Stomach (tissue), 9 donors: ENCODE results near the gene TP63. TPM values are rescaled to one million over a fixed set of nuclear protein-coding genes. Genes with fewer than 3 reads are reported as not detected.

Experiments used
- DNase-seq, 2 donors: peaks; one replicate each; pipeline versions ENCODE4 v3.0.0 to v3.0.0-alpha.2; 2013 to 2019
- H3K27ac ChIP-seq, 5 donors: fragments of 200-600 bp in 4 of 5; sonication (generic) in 4 of 5; one replicate each; pipeline ENCODE4 v1.5.1; 2013 to 2019; ENCODE audit warnings: mild to moderate bottlenecking in 1 of 5, moderate library complexity in 1 of 5
- H3K27me3 ChIP-seq, 3 donors: fragments of 200-600 bp; sonication (generic); one replicate each; pipeline ENCODE4 v1.5.1; 2017 to 2019; ENCODE audit warnings: mixed run types in 1 of 3
- H3K36me3 ChIP-seq, 4 donors: fragments of 200-600 bp; sonication (generic); 1 replicate in 3 of 4; 2 replicates in 1 of 4; pipeline ENCODE4 v1.5.1; 2016 to 2019
- H3K4me1 ChIP-seq, 4 donors: fragments of 200-600 bp; sonication (generic); one replicate each; pipeline ENCODE4 v1.5.1; 2016 to 2019
- H3K4me3 ChIP-seq, 4 donors: fragments of 200-600 bp; sonication (generic) in 3 of 4; one replicate each; pipeline ENCODE4 v1.5.1; 2016 to 2019; ENCODE audit warnings: mild to moderate bottlenecking in 1 of 4
- H3K9me3 ChIP-seq, 4 donors: fragments of 200-600 bp; sonication (generic); one replicate each; pipeline ENCODE4 v1.5.1; 2016 to 2019
- EP300 ChIP-seq: sonication (generic); formaldehyde crosslinking; IDR thresholded peaks from one replicate; pipeline ENCODE4 v1.6.1; 2017; ENCODE audit warnings: antibody characterized with exemption
- POLR2A ChIP-seq, 4 donors: fragments of 450-650 bp; IDR thresholded peaks; one replicate each; pipeline ENCODE4 v1.6.1; 2016; ENCODE audit warnings: antibody characterized with exemption in 4 of 4, control low read depth in 2 of 4, mild to moderate bottlenecking in 1 of 4, moderate library complexity in 1 of 4
- POLR2AphosphoS5 ChIP-seq, 3 donors: sonication (generic); formaldehyde crosslinking; IDR thresholded peaks; one replicate each; pipeline ENCODE4 v1.6.1; 2016; ENCODE audit warnings: antibody characterized with exemption in 3 of 3
- WGBS, 5 donors: extraction: QIAGEN DNeasy Blood & Tissue Kit in 3 of 5; methylation state at CpG; one replicate each; pipeline versions ENCODE4 v1.1.5 to v1.1.7; 2013 to 2018; 5-methylcytosine and 5-hydroxymethylcytosine counted together
- intact Hi-C: fragments of 100-400 bp; cut with DNase I; formaldehyde crosslinking; loops from one replicate; pipeline ENCODE4 v1.15.1; 2023; ENCODE audit warnings: low total_unique reads
- polyA plus RNA-seq, 3 donors: library from polyadenylated mRNA; stranded (reverse); fragments of 200-250 nt; gene quantifications; one replicate each; pipeline ENCODE4 v1.2.3, GENCODE V29; 2013
- total RNA-seq, 5 donors: library from RNA; depleted of rRNA; stranded (reverse); fragments of >200 nt; gene quantifications; one replicate each; pipeline versions ENCODE4 v1.1.0 to v1.2.3, GENCODE V29; 2014 to 2016
- TF ChIP-seq, protein P1 (sequence below), 7 experiments: fragments of 450-650 bp in 4 of 7; fragments of 200-600 bp in 3 of 7; sonication (generic) in 3 of 7; IDR thresholded peaks; one replicate each; pipeline ENCODE4 v1.5.1; 2016 to 2019; ENCODE audit warnings: antibody characterized with exemption in 7 of 7, control low read depth in 2 of 7, mild to moderate bottlenecking in 1 of 7
- donor health status: healthy with polysubstance abuse.
- donor health status: Bipolar disorder and iron deficiency.
- donor health status: healthy.

TP63 gene
- total and polyA plus RNA-seq, 8 donors, result 0.15 to 25.6 (median 0.55) TPM; not detected in 5

GRCh38 chr3:189756582-189757078, 125.4 kb downstream of the TP63 start:
- Histone ChIP-seq H3K9me3 (no peaks in the 10 kb centered on the region), H3K36me3 (no peaks in the 10 kb centered on the region), H3K4me3 (no peak overlapping the region), H3K27me3 (no peaks in the 10 kb centered on the region), H3K4me1 (no peaks in the 10 kb centered on the region), H3K27ac (no peak overlapping the region)
- TF ChIP-seq POLR2A (IDR thresholded peaks at IDR 0.05) (no peak), EP300 (no peak)
- intact Hi-C loops, result no loop called here
- no peak for DNase-seq

GRCh38 chr3:189758186-189758585, 127.0 kb downstream of the TP63 start:
- no peak for DNase-seq
- intact Hi-C loops, result no loop called here
- Histone ChIP-seq H3K27ac (no peak overlapping the region), H3K9me3 (no peaks in the 10 kb centered on the region), H3K4me1 (no peaks in the 10 kb centered on the region), H3K36me3 (no peaks in the 10 kb centered on the region), H3K4me3 (no peak overlapping the region), H3K27me3 (no peaks in the 10 kb centered on the region)
- 75 to 94% (median 92%) methylated on average over 5 to 6 of the region's 6 CpGs for WGBS, 5 donors
- TF ChIP-seq POLR2A (IDR thresholded peaks at IDR 0.05) (no peak), POLR2AphosphoS5 (IDR thresholded peaks at IDR 0.05) (no peak), EP300 (no peak)
- TF ChIP-seq, protein P1, sequence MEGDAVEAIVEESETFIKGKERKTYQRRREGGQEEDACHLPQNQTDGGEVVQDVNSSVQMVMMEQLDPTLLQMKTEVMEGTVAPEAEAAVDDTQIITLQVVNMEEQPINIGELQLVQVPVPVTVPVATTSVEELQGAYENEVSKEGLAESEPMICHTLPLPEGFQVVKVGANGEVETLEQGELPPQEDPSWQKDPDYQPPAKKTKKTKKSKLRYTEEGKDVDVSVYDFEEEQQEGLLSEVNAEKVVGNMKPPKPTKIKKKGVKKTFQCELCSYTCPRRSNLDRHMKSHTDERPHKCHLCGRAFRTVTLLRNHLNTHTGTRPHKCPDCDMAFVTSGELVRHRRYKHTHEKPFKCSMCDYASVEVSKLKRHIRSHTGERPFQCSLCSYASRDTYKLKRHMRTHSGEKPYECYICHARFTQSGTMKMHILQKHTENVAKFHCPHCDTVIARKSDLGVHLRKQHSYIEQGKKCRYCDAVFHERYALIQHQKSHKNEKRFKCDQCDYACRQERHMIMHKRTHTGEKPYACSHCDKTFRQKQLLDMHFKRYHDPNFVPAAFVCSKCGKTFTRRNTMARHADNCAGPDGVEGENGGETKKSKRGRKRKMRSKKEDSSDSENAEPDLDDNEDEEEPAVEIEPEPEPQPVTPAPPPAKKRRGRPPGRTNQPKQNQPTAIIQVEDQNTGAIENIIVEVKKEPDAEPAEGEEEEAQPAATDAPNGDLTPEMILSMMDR (IDR thresholded peaks at IDR 0.05), result no peak

DNA sequence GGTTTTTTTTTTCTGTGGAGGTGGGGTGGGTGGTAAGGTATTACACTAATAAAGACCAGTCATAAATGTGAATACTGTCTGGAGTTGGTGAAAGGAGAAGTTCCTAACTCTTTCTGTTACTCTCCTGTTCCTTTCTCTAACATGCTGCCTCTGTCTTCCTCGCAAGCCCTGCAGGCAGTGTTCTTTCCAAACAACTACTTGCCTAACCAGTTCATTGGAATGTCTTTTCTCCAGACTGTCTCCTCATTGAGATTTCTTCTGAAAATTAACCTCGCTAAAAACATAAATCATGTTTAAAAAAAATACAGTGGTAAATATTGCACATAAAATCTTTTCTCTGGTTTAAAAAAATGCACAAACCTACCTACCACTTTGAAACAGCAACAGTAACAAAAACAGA, 135.2 kb downstream of the TP63 start:
- H3K27ac ChIP-seq, result no peak overlapping the region

DNA sequence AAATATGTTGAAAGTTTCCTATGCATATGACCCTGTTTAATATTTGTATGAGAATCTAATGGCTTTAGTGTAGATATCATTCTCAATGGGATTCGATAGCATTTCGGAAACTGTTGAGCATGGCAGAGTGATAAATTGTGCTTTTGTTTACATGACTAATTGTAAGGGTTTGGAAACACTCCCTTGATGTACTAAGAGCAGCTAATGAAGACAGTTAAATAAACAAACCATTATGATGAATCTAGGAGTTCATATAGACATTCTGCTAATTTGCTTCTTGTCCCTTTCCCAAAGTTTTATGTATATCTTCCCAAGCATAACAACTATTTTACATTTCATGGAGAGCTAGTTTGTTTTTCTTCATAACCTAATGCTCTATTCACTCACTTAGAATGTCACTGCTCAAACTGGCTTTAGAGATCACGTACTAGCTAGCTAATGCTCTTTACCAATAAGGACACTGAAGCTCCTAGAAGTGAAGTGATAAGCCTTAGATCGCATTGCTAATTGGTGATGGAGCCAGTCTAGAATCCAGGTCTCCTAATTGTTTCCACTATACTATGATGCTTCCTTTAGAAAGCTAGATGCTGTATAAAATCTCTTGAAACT, 140.8 kb downstream of the TP63 start:
- H3K27ac ChIP-seq, result no peak overlapping the region
- H3K27me3 ChIP-seq, result no peaks in the 10 kb centered on the region
- TF ChIP-seq, protein P1 (IDR thresholded peaks at IDR 0.05), result no peak
- TF ChIP-seq POLR2A (IDR thresholded peaks at IDR 0.05) (no peak), POLR2AphosphoS5 (IDR thresholded peaks at IDR 0.05) (no peak), EP300 (no peak)
- H3K4me1 ChIP-seq, result no peaks in the 10 kb centered on the region
- DNase-seq, result no peak
- H3K4me3 ChIP-seq, result no peak overlapping the region
- H3K36me3 ChIP-seq, result no peaks in the 10 kb centered on the region
- intact Hi-C loops, result no loop called here
- 61 to 73% (median 64%) methylated on average over 4 of the region's 4 CpGs for WGBS, 5 donors
- peaks cover 0 to 3% (median 0%) of the 10 kb centered on the region in 4 donors for H3K9me3 ChIP-seq

More for the DNA sequence above, 135.2 kb downstream of the TP63 start:
- intact Hi-C loops, result no loop called here
- 26 to 56% (median 38%) methylated on average over 2 of the region's 2 CpGs for WGBS, 5 donors
- peak in 1 of 2 donors; percentile 34 for DNase-seq
- Histone ChIP-seq H3K9me3 (peaks cover 0 to 3% (median 0%) of the 10 kb centered on the region in 4 donors), H3K4me1 (peaks cover 0 to 4% (median 0%) of the 10 kb centered on the region in 4 donors), H3K4me3 (no peak overlapping the region), H3K36me3 (no peaks in the 10 kb centered on the region), H3K27me3 (no peaks in the 10 kb centered on the region)
- TF ChIP-seq POLR2A (IDR thresholded peaks at IDR 0.05) (no peak), EP300 (no peak), POLR2AphosphoS5 (IDR thresholded peaks at IDR 0.05) (no peak)
- TF ChIP-seq, protein P1 (IDR thresholded peaks at IDR 0.05), result no peak

DNA sequence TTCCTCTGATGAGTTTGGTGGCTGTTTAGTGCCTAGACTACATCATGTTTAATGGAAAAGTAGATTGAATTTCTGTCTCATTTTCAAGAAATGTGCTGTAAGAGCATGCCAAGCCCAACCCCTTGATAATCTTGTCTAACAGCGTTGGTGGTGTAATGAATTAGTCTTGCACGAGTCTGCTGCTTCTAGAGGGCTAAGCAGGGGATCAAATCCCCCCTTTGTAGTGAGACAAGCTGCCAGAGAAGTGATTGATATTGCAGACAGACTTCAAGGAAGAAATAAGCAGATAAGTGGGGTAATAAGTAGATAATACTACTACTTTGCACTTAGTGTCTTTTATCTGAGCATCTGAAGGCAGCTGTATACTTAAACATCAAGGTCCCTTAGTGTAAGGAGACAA, 141.4 kb downstream of the TP63 start:
- WGBS, 5 donors, result 9 to 28% (median 22%) methylated on average over 2 of the region's 2 CpGs
- Histone ChIP-seq H3K4me1 (no peaks in the 10 kb centered on the region), H3K36me3 (no peaks in the 10 kb centered on the region), H3K27me3 (no peaks in the 10 kb centered on the region), H3K9me3 (peaks cover 0 to 2% (median 0%) of the 10 kb centered on the region in 4 donors), H3K4me3 (no peak overlapping the region), H3K27ac (no peak overlapping the region)
- intact Hi-C loops, result no loop called here
- DNase-seq, result peak in 1 of 2 donors; percentile 21
- TF ChIP-seq EP300, result no peak
- TF ChIP-seq, protein P1 (IDR thresholded peaks at IDR 0.05), result no peak
- no peak for TF ChIP-seq POLR2A (IDR thresholded peaks at IDR 0.05)
- TF ChIP-seq POLR2AphosphoS5 (IDR thresholded peaks at IDR 0.05), result no peak
